GM21825 (cell line): ENCODE data around the gene CCNY.

ENCODE experiments used
- ATAC-seq: cut with Tn5 transposase; IDR thresholded peaks from one replicate; pipeline ENCODE4 v1.9.1; 2021; ENCODE audit warnings: mild to moderate bottlenecking, moderate library complexity; ENCODE audit not compliant: unreplicated experiment

The CCNY gene

DNA sequence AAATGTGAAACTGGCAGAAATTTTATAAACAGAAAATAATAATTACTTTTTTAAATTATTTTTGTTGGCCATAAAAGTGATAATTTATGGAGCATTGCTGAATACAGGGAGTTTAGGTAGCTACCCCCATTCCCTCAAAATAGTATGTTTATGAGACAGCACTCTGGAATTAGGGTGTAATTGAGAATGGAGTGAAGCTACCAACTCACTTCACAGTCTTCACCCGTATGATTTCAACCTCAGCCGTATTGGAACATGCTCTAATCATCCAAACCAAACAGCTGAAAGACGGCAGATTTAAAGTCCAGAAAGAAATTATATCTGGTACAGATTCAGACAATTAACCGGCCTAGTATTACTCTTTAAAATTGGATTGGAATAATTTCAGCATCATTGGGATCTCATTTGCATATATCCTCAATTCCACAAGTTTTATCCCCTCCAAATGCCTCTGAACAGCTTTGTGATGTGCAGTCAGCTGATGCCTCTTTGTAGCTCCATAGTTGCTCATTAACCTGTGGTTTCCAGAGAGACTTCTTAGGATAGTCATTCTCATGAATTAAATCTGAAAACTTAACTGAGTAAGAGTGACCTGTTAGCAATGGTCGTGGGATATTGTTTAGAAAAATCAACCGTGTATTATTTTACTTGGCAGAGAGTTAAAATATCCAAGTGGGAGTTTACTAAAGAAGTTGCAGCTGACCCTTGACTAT, 209.7 kb downstream of the CCNY start:
- ATAC-seq = no peak

- no peak for ATAC-seq
These were observed 210.5 kb downstream of the CCNY start for GRCh38 chr10:35546824-35547225.

DNA sequence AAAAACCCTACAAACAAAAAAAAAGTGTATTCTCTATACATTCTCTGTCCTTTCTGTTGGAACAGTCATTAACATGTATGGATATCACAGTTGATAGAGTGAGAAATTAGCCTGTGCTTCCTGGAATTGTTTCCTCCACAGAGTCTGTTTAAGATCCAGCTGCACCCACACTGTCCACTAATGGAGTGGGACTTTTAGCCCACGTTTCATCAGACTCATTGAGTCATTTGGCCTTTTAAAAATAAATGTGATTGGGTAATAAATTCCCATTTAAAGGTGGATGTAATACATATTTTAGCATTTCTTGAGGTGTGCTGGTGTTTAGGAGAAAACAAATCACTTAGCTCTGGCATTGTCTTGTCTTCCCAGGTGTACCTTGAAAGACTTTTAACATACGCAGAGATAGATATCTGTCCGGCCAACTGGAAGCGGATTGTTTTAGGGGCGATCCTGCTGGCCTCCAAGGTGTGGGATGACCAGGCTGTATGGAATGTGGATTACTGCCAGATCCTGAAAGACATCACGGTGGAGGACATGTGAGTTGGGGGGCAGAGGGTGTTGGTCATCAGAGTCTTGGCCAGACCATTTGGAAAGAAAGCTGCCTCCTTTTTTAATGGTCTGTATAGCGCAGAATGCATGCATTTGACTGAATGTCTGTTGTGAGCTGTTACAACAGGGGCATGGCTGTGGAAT, 216.5 kb downstream of the CCNY start:
- ATAC-seq = no peak

- ATAC-seq = no peak
These were observed 217.7 kb downstream of the CCNY start for GRCh38 chr10:35554036-35554435.

DNA sequence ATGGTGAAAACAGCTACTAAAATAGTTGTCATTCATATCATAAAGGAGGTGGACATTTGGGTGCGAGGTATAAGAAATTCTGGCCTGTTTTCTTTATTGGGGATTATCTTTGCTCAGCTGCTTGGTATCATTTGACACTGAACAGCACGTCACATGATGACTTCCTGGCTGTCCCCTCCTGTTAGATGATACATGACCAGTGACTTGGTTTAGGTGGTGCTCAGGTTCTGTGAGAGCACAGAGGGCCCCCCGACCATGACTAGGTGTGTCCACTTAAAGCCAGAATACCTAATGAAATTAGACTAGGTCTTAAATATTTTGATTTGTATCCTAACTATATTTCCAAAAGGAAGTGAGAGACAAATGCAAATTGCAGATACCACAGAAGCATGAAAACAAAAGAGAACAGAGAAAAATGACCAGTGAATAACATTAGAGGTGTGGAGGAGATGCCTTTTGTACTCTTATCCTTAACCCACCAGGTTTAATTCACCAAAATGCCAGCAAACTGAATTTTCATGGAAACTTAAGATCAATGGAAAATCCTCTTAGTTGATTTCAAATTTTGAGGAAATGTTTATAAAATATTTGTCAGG, 218.2 kb downstream of the CCNY start:
- ATAC-seq = peak; percentile 65

DNA sequence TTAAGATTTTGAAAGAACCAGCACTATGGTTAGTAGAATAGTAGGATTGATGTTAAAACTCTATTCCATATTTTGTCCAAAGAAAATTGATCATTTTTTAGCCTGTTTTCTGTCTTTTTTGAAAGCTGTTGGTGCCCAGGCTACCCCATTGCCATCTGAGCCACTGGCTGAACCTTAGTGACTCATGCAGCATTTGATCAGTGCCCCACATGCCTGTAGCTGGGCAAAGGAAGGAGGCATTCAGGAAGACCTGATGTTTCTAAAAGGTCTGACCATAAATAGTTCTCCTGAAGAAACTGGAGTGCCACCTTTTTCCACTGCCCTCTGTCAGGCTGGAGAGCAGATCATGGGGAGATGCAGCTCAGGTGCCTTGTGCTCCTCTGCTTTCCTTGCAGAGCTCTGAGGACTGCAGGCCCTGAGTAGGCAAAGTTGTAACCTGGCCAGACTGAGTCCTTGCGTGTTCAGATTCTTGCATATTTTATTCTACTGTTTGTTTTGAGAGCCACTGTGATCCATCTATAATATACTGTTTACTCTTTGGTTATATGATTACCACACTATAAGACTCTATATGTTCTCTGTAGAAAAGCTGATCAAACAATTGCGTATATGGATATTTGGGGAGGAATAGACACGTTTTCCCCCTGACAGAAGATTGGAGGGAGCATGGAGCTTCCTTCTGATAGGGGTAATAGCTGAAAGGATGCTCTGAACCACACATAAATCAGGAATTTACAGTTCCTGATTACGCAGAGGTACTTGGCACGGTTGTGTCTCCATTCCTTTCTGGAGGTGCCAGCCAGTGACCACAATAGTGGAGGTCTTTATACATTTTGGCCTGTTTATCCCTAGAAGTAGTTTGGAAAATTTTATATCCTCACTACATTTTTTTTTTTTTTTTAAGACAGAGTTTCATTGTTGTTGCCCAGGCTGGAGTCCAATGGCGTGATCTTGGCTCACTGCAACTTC, 219.9 kb downstream of the CCNY start:
- no peak for ATAC-seq

GRCh38 chr10:35558276-35558675, 222.0 kb downstream of the CCNY start:
- ATAC-seq = no peak

DNA sequence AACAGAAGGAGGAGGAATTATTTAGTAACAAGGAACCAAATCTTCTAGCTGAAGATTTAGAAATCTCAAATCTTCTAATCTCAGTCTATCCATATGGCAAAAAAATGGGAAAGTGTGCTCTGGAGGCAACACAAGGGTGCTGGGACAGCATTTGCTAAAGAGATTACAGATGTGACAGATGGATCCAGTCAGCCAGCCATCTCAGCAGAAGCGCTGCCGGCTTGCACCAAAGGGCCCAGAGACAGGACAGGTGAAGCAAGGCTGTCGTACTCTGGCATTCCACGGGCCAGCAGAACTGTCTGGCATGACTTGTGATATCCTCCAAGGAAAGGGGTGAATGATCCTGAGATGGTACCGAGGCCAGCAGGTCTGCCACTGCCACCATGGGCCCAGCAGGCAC, 223.1 kb downstream of the CCNY start:
- ATAC-seq = no peak

GRCh38 chr10:35561715-35562114, 225.4 kb downstream of the CCNY start:
- ATAC-seq = no peak

GRCh38 chr10:35562427-35562826, 226.1 kb downstream of the CCNY start:
- no peak for ATAC-seq

DNA sequence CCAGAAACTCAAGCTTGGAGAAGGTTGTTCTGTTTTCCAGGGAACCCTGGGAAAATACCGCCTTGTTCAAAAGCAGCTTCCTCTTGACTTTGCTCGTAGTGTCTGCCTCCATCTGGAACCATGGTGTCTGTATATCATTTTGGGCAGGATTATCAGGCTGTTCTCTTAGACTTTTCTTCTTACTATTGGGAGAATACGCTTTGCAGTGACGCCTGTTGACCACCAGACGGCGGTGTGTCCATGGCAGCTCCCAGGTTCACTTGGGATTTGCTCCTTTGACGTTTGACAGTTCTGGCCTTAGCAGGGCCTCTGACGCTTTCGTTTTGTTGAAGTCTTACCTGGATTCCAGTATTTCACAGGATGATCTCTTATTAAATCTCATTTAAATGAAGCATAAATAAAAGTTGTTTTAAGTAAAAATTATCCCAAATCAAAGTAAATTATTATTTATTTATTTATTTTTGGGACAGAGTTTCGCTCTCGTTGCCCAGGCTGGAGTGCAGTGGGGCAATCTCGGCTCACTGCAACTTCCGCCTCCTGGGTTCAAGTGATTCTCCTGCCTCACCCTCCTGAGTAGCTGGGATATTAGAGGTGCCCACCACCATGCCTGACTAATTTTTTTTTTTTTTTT, 227.1 kb downstream of the CCNY start:
- ATAC-seq = peak; percentile 44

DNA sequence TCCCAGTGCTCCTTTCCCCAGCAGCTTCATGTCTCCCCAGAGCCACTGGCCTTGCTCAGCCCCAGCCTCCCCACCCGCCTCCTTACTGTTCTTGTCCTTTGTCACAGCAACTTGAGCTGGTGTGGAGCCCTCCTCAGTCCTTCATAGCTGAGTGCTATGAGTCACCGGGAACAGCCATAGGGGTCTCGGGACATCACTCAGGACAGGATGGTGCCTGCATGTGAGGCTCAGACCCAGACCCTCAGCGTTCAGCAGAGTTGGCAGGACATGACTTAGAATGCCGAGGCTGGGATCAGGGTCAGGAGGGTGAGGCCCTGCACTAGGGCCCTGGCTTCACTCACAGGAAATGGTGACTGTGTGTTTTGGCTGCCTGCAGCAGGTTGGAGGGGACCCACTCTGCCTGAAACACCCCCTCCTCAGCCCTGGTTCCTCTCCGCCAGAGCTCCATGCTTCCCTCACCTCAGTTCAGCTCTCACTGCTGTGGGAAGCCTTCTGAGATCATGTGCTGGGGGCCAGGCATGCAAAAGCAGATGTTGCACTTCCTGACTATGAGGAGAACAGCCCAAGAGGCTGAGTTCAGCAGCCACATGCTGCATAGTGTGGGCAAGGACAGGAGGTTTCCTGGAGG, 228.1 kb downstream of the CCNY start:
- ATAC-seq = peak; percentile 66

DNA sequence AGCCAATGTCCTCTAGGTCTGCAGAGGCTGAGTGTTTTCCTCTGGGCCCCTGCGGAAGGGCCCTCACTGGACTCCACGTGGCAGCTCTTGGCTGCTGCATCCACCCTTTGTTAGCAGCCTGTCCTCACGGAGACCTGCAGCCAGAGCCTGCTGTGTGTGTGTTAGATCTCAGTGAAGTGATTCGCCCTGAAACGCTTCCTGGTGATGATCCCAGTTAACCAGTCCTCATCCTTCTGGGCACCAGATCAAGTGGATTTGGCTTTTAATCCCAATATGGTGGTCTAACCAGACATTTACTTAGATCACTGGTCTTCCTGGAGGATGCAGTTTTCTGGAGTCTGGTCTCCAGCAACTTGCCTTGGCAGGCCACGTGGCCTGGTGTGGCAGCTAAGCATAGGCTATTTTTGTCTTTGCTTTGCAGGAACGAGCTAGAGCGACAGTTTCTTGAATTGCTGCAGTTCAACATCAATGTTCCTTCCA, 229.3 kb downstream of the CCNY start:
- no peak for ATAC-seq

DNA sequence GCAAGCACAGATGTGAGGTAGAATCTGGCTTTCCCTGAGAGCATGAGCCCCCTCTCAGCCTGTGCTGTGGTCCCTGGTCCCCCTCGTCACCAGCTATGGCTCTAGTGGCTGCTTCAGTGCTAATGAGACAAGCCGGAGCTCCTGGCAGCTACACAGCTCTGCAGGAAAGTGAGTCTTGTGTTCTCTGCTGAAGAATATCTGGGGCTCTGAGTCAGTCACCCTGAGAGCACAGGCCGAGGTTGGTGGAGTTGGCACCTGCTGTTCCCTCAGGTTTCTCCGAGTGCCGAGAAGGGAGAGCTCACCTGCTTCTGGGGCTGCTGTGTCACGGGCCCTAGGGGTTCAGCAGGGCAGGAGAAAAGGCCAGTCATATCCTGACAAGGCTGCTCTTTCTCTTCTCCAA, 231.6 kb downstream of the CCNY start:
- no peak for ATAC-seq

DNA sequence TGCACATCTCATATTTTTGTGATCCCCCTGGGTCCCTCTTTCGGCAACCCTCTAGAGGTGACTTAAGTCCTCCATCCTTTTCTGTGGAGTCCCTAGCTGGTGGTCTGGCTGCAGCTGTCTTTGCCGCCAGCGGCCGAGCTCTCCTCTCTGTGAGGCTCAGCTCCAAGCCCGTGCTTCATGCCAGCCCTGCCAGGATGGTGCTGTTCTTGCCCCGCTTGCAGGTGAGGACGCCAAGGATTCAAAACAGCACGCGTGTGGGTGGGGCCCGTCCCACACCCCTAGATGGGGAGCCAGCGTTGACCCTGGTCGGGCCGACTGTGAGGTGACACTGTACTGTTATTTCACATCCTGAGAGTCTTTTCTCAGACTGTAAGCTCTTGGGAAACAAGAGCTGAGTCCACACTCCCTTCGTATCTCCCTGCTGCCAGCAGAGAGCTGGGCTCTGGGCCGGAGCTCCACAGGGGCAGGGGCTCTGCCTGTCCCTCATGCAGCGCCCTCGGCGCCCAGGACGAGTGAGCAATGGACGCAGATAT, 232.2 kb downstream of the CCNY start:
- ATAC-seq = no peak

GRCh38 chr10:35569111-35569707, 232.9 kb downstream of the CCNY start:
- no peak for ATAC-seq

DNA sequence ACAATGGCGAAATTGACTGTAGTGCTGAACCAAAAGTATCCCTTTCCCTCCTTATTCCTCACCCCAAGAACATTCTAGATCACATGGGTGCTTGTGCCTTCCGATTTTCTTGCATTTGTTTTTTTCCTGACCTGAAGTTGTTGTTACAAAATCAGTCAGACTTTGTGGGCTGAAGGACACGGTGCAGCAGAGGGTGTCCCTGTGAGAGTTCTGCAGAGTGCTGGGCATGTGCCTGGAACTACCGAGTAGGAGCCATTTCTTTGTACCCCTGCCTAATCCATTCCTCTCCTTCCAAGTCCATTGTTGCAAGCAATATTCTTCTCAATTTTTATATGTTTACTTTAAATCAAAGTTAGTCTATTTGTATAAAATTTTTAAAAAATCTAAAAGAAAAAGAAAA, 233.5 kb downstream of the CCNY start:
- ATAC-seq = no peak

GRCh38 chr10:35570397-35570796, 234.1 kb downstream of the CCNY start:
- ATAC-seq = no peak

DNA sequence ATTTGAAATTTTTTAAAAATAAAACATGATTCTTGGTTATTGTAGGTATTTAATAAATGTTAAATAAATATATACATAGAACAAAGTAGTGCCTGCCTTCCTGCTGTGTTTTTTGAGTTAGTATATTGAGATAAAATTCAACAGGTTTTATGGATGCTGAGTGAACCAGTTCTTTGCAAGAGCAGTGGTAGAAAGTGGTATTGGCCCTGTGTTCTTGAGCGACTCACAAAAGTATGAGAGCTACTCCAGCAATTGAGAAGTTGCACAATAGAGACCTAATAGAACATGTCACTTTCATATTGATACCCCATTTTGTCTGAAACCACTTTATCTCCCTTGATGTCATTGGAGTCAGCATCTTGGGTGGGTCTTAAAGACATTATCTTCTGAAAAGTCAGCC, 236.3 kb downstream of the CCNY start:
- no peak for ATAC-seq
